A549 (cell line): ENCODE results near the gene FAM107B. TPM values are rescaled to one million over a fixed set of nuclear protein-coding genes. Genes with fewer than 3 reads are reported as not detected.
"Not testable (repeated sequence)": the region's sequence is repeated elsewhere in the genome, so short reads cannot be mapped to it uniquely, and the experiment has no call there.

Experiments
- ATAC-seq, 2 experiments: fragments of 200-7000 bp in 1 of 2; fragments of >200 bp in 1 of 2; cut with Nextera tagmentation in 1 of 2; cut with Tn5 transposase in 1 of 2; 3 replicates each; pipeline versions ENCODE4 v1.8.0 to v1.9.1; 2018 to 2020; ENCODE audit warnings: mild to moderate bottlenecking in 1 of 2, moderate library complexity in 1 of 2
- CTCF ChIA-PET: fragments of 300-600 bp; sonication (Branson Sonifier 250); formaldehyde crosslinking; extraction: SDS; loops from one replicate; lab custom pipeline; 2021; ENCODE audit warnings: antibody characterized with exemption, inconsistent platforms; lab: Yijun Ruan, JAX
- POLR2A ChIA-PET: fragments of 350-600 bp; formaldehyde crosslinking; extraction: SDS; loops from one replicate; lab custom pipeline; 2021; ENCODE audit warnings: antibody characterized with exemption, inconsistent platforms; lab: Yijun Ruan, JAX
- DNase-seq, 2 experiments: peaks; one replicate each; pipeline versions ENCODE4 v3.0.0 to v3.0.0-alpha.2; 2011 to 2016; ENCODE audit warnings: low read depth in 1 of 2, low spot score in 1 of 2
- FAIRE-seq: peaks from 2 replicates; lab custom pipeline; 2011; peaks lifted over from hg19 to GRCh38; lab: Jason Lieb, UNC
- H3K27ac ChIP-seq, 2 experiments: fragments of >200 bp; sonication (Bioruptor Twin); formaldehyde crosslinking; 3 replicates each; pipeline ENCODE4 v1.5.1; 2016 to 2017
- H3K4me1 ChIP-seq: fragments of >200 bp; sonication (Bioruptor Twin); formaldehyde crosslinking; 3 replicates; pipeline ENCODE4 v1.6.1; 2016
- H3K4me2 ChIP-seq: fragments of >200 bp; sonication (Bioruptor Twin); formaldehyde crosslinking; 3 replicates; pipeline ENCODE4 v1.6.1; 2016
- H3K4me3 ChIP-seq: fragments of >200 bp; sonication (Bioruptor Twin); formaldehyde crosslinking; 3 replicates; pipeline ENCODE4 v1.5.1; 2016
- H3K9me3 ChIP-seq: fragments of >200 bp; sonication (Bioruptor Twin); formaldehyde crosslinking; 3 replicates; pipeline ENCODE4 v1.6.1; 2016
- BHLHE40 ChIP-seq: IDR thresholded peaks from 2 replicates; pipeline ENCODE4 v1.6.1; 2012; ENCODE audit warnings: low read depth, low read length, inconsistent platforms
- CBX8 ChIP-seq: fragments of 200-600 bp; sonication (generic); IDR thresholded peaks from 2 replicates; pipeline ENCODE4 v1.6.1; 2016
- CEBPB ChIP-seq, 2 experiments: fragments of >200 bp in 1 of 2; sonication (Bioruptor Twin) in 1 of 2; formaldehyde crosslinking in 1 of 2; IDR thresholded peaks; 2 replicates each; pipeline ENCODE4 v1.6.1; 2012 to 2016
- CHD4 ChIP-seq: fragments of 200-600 bp; sonication (generic); IDR thresholded peaks from 2 replicates; pipeline ENCODE4 v1.6.1; 2016; ENCODE audit warnings: antibody characterized with exemption, mild to moderate bottlenecking, borderline replicate concordance
- EHF ChIP-seq: fragments of 250-450 bp; sonication (Bioruptor Pico); IDR thresholded peaks from 2 replicates; pipeline ENCODE4 v1.5.0; 2020; ENCODE audit warnings: mild to moderate bottlenecking
- EHMT2 ChIP-seq: fragments of 200-600 bp; sonication (generic); IDR thresholded peaks from 2 replicates; pipeline ENCODE4 v1.6.1; 2016; ENCODE audit warnings: antibody characterized with exemption, low read depth, mild to moderate bottlenecking, moderate library complexity
- EP300 ChIP-seq, 2 experiments: fragments of >200 bp; sonication (Bioruptor Twin); formaldehyde crosslinking; IDR thresholded peaks; 2 replicates in 1 of 2; 3 replicates in 1 of 2; pipeline ENCODE4 v1.6.1; 2016 to 2017
- FOSB ChIP-seq: fragments of 250-450 bp; sonication (Bioruptor Pico); IDR thresholded peaks from 2 replicates; pipeline ENCODE4 v1.5.0; 2020; ENCODE audit warnings: mild to moderate bottlenecking, moderate library complexity
- FOSL2 ChIP-seq, 2 experiments: fragments of 450-650 bp in 1 of 2; fragments of >200 bp in 1 of 2; sonication (Bioruptor Twin) in 1 of 2; formaldehyde crosslinking; IDR thresholded peaks; 2 replicates each; pipeline versions ENCODE4 v1.5.0 to v1.6.1; 2016 to 2020; ENCODE audit warnings: mild to moderate bottlenecking in 1 of 2, moderate library complexity in 1 of 2
- HEYL ChIP-seq: fragments of 250-450 bp; sonication (Bioruptor Pico); IDR thresholded peaks from 2 replicates; pipeline ENCODE4 v1.8.0; 2021; ENCODE audit warnings: mild to moderate bottlenecking, moderate library complexity
- HMGXB4 ChIP-seq: fragments of 250-450 bp; sonication (Bioruptor Pico); IDR thresholded peaks from 2 replicates; pipeline ENCODE4 v1.5.0; 2021; ENCODE audit warnings: mild to moderate bottlenecking, moderate library complexity, borderline replicate concordance
- HOXB5 ChIP-seq: fragments of 250-450 bp; sonication (Bioruptor Pico); IDR thresholded peaks from 2 replicates; pipeline ENCODE4 v1.5.0; 2020; ENCODE audit warnings: mild to moderate bottlenecking, moderate library complexity
- JUNB ChIP-seq: fragments of >200 bp; sonication (Bioruptor Twin); formaldehyde crosslinking; IDR thresholded peaks from 2 replicates; pipeline ENCODE4 v1.6.1; 2016
- MAFK ChIP-seq: fragments of 450-650 bp; IDR thresholded peaks from 2 replicates; pipeline ENCODE4 v1.6.1; 2014; ENCODE audit not compliant: partially characterized antibody
- MYC ChIP-seq: IDR thresholded peaks from 2 replicates; pipeline ENCODE4 v1.6.1; 2012; ENCODE audit warnings: mild to moderate bottlenecking, inconsistent platforms, low read length, improper control_type of control experiment, borderline replicate concordance
- NFE2L2 ChIP-seq: fragments of 150-350 bp; conservative IDR thresholded peaks from 2 replicates; pipeline ENCODE4 v1.6.1; 2014; ENCODE audit warnings: low read length
- NPAS2 ChIP-seq: fragments of 250-450 bp; sonication (Bioruptor Pico); IDR thresholded peaks from 2 replicates; pipeline ENCODE4 v1.8.0; 2022; ENCODE audit warnings: mild to moderate bottlenecking, moderate library complexity, borderline replicate concordance
- PHF8 ChIP-seq: fragments of 200-600 bp; sonication (generic); IDR thresholded peaks from 2 replicates; pipeline ENCODE4 v1.6.1; 2016; ENCODE audit warnings: low read depth, mild to moderate bottlenecking, antibody characterized with exemption, moderate library complexity, borderline replicate concordance
- POLR2A ChIP-seq: IDR thresholded peaks from 2 replicates; pipeline ENCODE4 v1.6.1; 2012; ENCODE audit warnings: mild to moderate bottlenecking, low read length
- POLR2AphosphoS2 ChIP-seq: conservative IDR thresholded peaks from 2 replicates; pipeline ENCODE4 v1.6.1; 2012; ENCODE audit warnings: low read length, improper control_type of control experiment, inconsistent platforms
- RARB ChIP-seq: fragments of 250-450 bp; sonication (Bioruptor Pico); IDR thresholded peaks from 2 replicates; pipeline ENCODE4 v1.8.0; 2021; ENCODE audit warnings: mild to moderate bottlenecking, moderate library complexity
- RCOR1 ChIP-seq: fragments of 150-350 bp; IDR thresholded peaks from 2 replicates; pipeline ENCODE4 v1.6.1; 2014; ENCODE audit warnings: antibody characterized with exemption, low read length, low read depth
- SMC3 ChIP-seq: fragments of >200 bp; sonication (Bioruptor Twin); formaldehyde crosslinking; IDR thresholded peaks from 3 replicates; pipeline ENCODE4 v1.6.1; 2018; ENCODE audit warnings: inconsistent platforms
- TP53 ChIP-seq: fragments of 250-450 bp; sonication (Bioruptor Pico); IDR thresholded peaks from 2 replicates; pipeline ENCODE4 v1.5.0; 2021; ENCODE audit warnings: mild to moderate bottlenecking, moderate library complexity
- USF2 ChIP-seq: fragments of 450-650 bp; IDR thresholded peaks from 2 replicates; pipeline ENCODE4 v1.6.1; 2014; ENCODE audit warnings: antibody characterized with exemption
- ZC3H11A ChIP-seq: fragments of 450-650 bp; IDR thresholded peaks from 2 replicates; pipeline ENCODE4 v1.6.1; 2014; ENCODE audit warnings: antibody characterized with exemption, mild to moderate bottlenecking
- ZFP36 ChIP-seq: fragments of 450-650 bp; IDR thresholded peaks from 2 replicates; pipeline ENCODE4 v1.6.1; 2014; ENCODE audit warnings: borderline replicate concordance; ENCODE audit not compliant: partially characterized antibody
- ZNF302 ChIP-seq: fragments of 250-450 bp; sonication (Bioruptor Pico); IDR thresholded peaks from 2 replicates; pipeline ENCODE4 v1.9.0; 2021; ENCODE audit warnings: inconsistent platforms, mild to moderate bottlenecking, moderate library complexity
- WGBS: methylation state at CpG from one replicate; pipeline ENCODE4 v1.1.6; 2017; ENCODE audit errors: missing lambda C conversion rate; 5-methylcytosine and 5-hydroxymethylcytosine counted together
- polyA plus RNA-seq, 4 experiments: library from polyadenylated mRNA; depleted of rRNA in 3 of 4; stranded (reverse); fragments of >200 nt; fragmentation: RNase III in 1 of 4; extraction: RNeasy Plus Mini Kit Qiagen cat#74134 plus additional on column Dnase treatment in 1 of 4; gene quantifications; 2 replicates in 3 of 4; 3 replicates in 1 of 4; pipeline ENCODE4 v1.2.3, GENCODE V29; 2011 to 2017

The FAM107B gene
- polyA plus RNA-seq, 2 of the 4 experiments (the other 2 are of a cell fraction) = 99.9 to 173 TPM

- no peak for FAIRE-seq
- CTCF ChIA-PET = no interaction called here
- no peak for DNase-seq
- POLR2A ChIA-PET = no interaction called here
- no peak for TF ChIP-seq NFE2L2
- TF ChIP-seq FOSB (CRISPR knock-in tag) = no peak
- no peak for TF ChIP-seq HOXB5 (CRISPR knock-in tag)
- no peak for TF ChIP-seq EHMT2
- no peak for TF ChIP-seq ZNF302 (CRISPR knock-in tag)
- no peak for TF ChIP-seq USF2
- no peak for TF ChIP-seq EP300 (IDR thresholded peaks at IDR 0.05)
- TF ChIP-seq POLR2AphosphoS2 = no peak
- TF ChIP-seq ZFP36 = no peak
- TF ChIP-seq CHD4 = no peak
- no peak for TF ChIP-seq EHF (CRISPR knock-in tag)
- no peak for TF ChIP-seq HEYL (CRISPR knock-in tag)
- no peak for TF ChIP-seq HMGXB4 (CRISPR knock-in tag)
- no peak for TF ChIP-seq FOSL2 (IDR thresholded peaks at IDR 0.05)
- no peak for TF ChIP-seq FOSL2 (CRISPR knock-in tag; IDR thresholded peaks at IDR 0.05)
- TF ChIP-seq SMC3 = no peak
- no peak for TF ChIP-seq ZC3H11A
- TF ChIP-seq TP53 (CRISPR knock-in tag) = no peak
- no peak for TF ChIP-seq RARB (CRISPR knock-in tag)
- TF ChIP-seq BHLHE40 = no peak
- WGBS = 80% methylated on average over 3 of the region's 3 CpGs
- Histone ChIP-seq H3K4me1 (peaks cover 39% of the 10 kb centered on the region), H3K4me2 (no peak overlapping the region), H3K9me3 (peaks cover 13% of the 10 kb centered on the region), H3K4me3 (no peak overlapping the region), H3K27ac (peak overlapping the region in 1 of 2 experiments; percentile 54; a peak in 2 of 6 replicates)
- no peak for ATAC-seq
These were observed 112.9 kb downstream of the FAM107B start for GRCh38 chr10:14661818-14662217.

GRCh38 chr10:14660831-14661230, 113.9 kb downstream of the FAM107B start:
- ChIA-PET POLR2A (no interaction called here), CTCF (no interaction called here)
- FAIRE-seq = no peak
- H3K9me3 ChIP-seq = peaks cover 10% of the 10 kb centered on the region
- H3K4me2 ChIP-seq = no peak overlapping the region
- peaks cover 48% of the 10 kb centered on the region for H3K4me1 ChIP-seq
- DNase-seq = no peak
- ATAC-seq = no peak
- H3K27ac ChIP-seq = peak overlapping the region in 1 of 2 experiments; percentile 54; a peak in 3 of 6 replicates
- WGBS = 91% methylated on average over 3 of the region's 3 CpGs
- H3K4me3 ChIP-seq = no peak overlapping the region
- TF ChIP-seq FOSL2 (IDR thresholded peaks at IDR 0.05) = no peak
- no peak for TF ChIP-seq FOSL2 (CRISPR knock-in tag; IDR thresholded peaks at IDR 0.05)
- no peak for TF ChIP-seq PHF8

GRCh38 chr10:14659626-14660196, 115.0 kb downstream of the FAM107B start:
- DNase-seq (no peak), ATAC-seq (no peak), FAIRE-seq (no peak)
- H3K9me3 ChIP-seq = peaks cover 10% of the 10 kb centered on the region
- CTCF ChIA-PET = no interaction called here
- TF ChIP-seq TP53 (CRISPR knock-in tag) (no peak), CHD4 (no peak), NPAS2 (CRISPR knock-in tag) (no peak), HMGXB4 (CRISPR knock-in tag) (no peak), RCOR1 (no peak), CEBPB (IDR thresholded peaks at IDR 0.05) (no peak), MAFK (no peak), CBX8 (no peak), MYC (no peak), PHF8 (no peak), EHF (CRISPR knock-in tag) (no peak), EHMT2 (no peak), JUNB (no peak), POLR2A (no peak), ZFP36 (no peak), SMC3 (no peak)
- WGBS = 94% methylated on average over 7 of the region's 7 CpGs
- peaks cover 48% of the 10 kb centered on the region for H3K4me1 ChIP-seq
- peak overlapping the region; percentile 89 to 92 for H3K27ac ChIP-seq
- no peak overlapping the region for H3K4me3 ChIP-seq
- POLR2A ChIA-PET = no interaction called here
- H3K4me2 ChIP-seq = no peak overlapping the region

GRCh38 chr10:14659137-14659536, 115.6 kb downstream of the FAM107B start:
- DNase-seq, H3K4me3 ChIP-seq, ATAC-seq, H3K9me3 ChIP-seq, POLR2A ChIA-PET, FAIRE-seq: not testable (repeated sequence)
- Histone ChIP-seq H3K4me1 (peaks cover 53% of the 10 kb centered on the region), H3K27ac (peak overlapping the region; percentile 89 to 92), H3K4me2 (peak overlapping the region; percentile 57)
- CTCF ChIA-PET = interaction anchor here (1.4 kb wide), 1 partner anchor 13 kb away, joined by 4 read pairs; no protein-coding TSS in a partner anchor
- WGBS = 91% methylated on average over 6 of the region's 6 CpGs
